Subcutaneous adipose tissue (tissue), 4 donors: ENCODE measurements around the gene G2E3. TPM values are rescaled to one million over a fixed set of nuclear protein-coding genes. Genes with fewer than 3 reads are reported as not detected.

Experiments
- total RNA-seq, 4 donors: library from RNA; depleted of rRNA; stranded (reverse); fragments of >200 nt; gene quantifications; one replicate each; pipeline ENCODE4 v1.1.0, GENCODE V29; 2016
- TF ChIP-seq, protein P1 (sequence below): fragments of 450-650 bp; IDR thresholded peaks from one replicate; pipeline ENCODE4 v1.5.1; 2016; ENCODE audit warnings: low read depth, mild to moderate bottlenecking, control low read depth, antibody characterized with exemption, moderate library complexity

The G2E3 gene
- total RNA-seq, 4 donors from 2014 or later: 8.9 to 19.1 (median 15.1) TPM

DNA sequence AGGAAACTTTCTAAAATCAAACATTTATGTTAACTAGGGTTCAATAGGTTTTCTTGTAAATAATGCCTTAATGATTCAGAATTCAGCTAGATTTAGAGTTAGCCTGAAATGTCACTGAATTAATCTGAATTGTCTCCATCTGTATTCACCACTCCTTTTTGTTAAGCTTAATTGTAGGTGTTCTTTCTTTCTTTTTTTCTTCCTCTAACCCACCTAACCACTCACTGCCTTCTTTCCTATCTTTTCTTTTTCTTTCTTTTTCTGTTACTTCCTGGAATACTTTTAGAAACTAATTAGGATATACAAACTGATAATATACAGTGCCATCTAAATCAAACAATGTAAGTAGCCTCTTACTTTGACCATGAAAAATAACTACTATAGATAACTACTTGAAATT lies 29.9 kb downstream of the G2E3 start:
- TF ChIP-seq, protein P1, sequence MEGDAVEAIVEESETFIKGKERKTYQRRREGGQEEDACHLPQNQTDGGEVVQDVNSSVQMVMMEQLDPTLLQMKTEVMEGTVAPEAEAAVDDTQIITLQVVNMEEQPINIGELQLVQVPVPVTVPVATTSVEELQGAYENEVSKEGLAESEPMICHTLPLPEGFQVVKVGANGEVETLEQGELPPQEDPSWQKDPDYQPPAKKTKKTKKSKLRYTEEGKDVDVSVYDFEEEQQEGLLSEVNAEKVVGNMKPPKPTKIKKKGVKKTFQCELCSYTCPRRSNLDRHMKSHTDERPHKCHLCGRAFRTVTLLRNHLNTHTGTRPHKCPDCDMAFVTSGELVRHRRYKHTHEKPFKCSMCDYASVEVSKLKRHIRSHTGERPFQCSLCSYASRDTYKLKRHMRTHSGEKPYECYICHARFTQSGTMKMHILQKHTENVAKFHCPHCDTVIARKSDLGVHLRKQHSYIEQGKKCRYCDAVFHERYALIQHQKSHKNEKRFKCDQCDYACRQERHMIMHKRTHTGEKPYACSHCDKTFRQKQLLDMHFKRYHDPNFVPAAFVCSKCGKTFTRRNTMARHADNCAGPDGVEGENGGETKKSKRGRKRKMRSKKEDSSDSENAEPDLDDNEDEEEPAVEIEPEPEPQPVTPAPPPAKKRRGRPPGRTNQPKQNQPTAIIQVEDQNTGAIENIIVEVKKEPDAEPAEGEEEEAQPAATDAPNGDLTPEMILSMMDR: no peak

- TF ChIP-seq, protein P1: no peak
Measured at GRCh38 chr14:30596935-30597334, 38.0 kb downstream of the G2E3 start.

- TF ChIP-seq, protein P1: no peak
Measured at GRCh38 chr14:30597504-30597903, 38.5 kb downstream of the G2E3 start.

GRCh38 chr14:30600922-30601918 lies 42.3 kb downstream of the G2E3 start:
- TF ChIP-seq, protein P1: no peak

DNA sequence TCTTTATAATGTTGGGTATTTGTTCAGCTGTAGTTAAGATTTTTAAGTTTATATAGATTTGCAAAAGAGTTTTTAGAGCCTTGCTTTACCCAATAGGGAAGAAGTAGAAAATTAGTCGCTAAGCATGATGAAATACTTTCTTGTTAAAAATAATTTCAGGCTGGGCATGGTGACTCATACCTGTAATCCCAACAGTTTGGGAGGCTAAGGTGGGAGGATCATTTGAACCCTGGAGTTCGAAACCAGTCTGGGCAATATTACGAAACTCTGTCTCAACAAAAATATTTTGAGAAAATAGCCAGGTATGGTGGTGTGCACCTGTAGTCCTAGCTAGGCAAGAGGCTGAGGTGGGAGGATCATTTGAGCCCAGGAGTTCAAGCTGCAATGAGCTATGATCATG lies 44.4 kb downstream of the G2E3 start:
- TF ChIP-seq, protein P1: no peak

GRCh38 chr14:30607156-30607780 lies 48.3 kb downstream of the G2E3 start:
- TF ChIP-seq, protein P1: no peak

GRCh38 chr14:30608533-30609006 lies 49.6 kb downstream of the G2E3 start:
- TF ChIP-seq, protein P1: no peak
